Fibroblast of peridontal ligament (primary cell): ENCODE data around the gene TRIM38.
"Not testable (repeated sequence)": the region's sequence is repeated elsewhere in the genome, so short reads cannot be mapped to it uniquely, and the experiment has no call there.

ENCODE experiments used
- DNase-seq: peaks from one replicate; pipeline ENCODE4 v3.0.0-alpha.2; 2010; ENCODE audit errors: extremely low read depth

The TRIM38 gene, protein sequence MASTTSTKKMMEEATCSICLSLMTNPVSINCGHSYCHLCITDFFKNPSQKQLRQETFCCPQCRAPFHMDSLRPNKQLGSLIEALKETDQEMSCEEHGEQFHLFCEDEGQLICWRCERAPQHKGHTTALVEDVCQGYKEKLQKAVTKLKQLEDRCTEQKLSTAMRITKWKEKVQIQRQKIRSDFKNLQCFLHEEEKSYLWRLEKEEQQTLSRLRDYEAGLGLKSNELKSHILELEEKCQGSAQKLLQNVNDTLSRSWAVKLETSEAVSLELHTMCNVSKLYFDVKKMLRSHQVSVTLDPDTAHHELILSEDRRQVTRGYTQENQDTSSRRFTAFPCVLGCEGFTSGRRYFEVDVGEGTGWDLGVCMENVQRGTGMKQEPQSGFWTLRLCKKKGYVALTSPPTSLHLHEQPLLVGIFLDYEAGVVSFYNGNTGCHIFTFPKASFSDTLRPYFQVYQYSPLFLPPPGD

DNA sequence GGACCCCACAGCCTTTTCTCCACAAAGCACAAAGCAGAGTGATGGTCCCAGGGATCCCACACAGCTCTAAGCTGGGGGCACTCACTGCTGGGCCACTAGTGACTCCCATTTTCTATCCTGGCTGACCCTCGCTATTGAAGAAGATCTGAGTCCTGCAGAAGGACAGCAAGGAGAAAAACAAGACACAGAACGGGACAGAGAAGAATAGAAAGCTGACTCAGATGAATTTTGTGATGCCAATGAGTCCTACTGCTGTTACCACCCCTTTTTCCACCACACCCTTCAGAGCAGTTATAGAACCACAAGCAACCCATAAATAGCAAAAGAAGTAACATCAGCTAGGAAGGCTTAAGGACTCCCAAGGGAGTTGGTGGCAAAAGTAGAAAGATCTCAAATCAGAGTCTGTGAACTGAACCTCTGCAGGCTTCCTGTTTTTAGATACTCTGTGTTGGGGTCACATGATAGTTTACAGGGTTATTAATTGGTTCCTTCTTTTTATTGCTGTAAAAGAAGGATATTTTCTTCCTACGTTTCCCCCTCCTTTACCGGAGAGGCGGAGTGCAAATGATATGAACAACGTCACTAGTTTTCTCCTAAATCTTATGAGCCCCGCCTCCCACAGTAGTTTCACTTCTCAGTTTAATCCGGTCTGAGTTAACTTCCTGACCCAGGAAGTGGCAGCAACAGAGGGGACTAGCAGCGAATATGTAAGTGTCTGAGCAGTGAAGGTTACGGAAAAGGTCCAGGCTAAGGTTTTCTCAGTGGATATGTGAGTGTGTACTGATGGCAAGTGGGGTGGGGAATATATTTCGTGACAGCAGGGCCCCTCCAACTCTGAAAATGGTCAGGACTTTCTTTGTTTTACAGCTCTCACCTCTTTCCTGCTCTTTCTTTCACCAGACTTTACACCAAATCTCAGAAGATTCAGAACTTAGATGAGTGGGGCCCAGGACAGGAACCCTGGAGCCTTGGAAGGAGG, at the start of gene TRIM38:
Gene TRIM38, plus strand, starts transcription at position 654 of the 979 bp plus-strand sequence. CDS start 3,721 bp downstream, outside the sequence.
- DNase-seq, result peak; percentile 95

DNA sequence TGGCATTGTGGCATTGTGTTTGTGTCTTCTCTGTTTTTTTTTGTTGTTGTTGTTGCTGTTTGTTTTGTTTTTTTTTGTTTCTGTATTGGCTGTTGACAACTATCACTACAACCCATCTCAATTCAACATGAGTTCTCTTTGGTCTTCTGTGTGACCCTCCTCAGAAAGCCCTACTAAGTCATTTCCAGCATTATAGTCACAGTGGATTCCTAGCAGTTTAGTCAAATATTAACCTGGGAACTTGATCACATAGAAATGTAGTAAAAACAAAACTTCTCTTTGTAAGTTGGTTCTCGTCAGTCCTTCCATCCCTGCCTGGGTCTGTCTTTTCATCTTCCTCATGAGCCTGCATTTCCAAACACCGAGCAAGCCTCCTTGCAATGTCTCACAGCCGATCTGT, 48.9 kb upstream of the TRIM38 start:
- DNase-seq, result no peak

DNA sequence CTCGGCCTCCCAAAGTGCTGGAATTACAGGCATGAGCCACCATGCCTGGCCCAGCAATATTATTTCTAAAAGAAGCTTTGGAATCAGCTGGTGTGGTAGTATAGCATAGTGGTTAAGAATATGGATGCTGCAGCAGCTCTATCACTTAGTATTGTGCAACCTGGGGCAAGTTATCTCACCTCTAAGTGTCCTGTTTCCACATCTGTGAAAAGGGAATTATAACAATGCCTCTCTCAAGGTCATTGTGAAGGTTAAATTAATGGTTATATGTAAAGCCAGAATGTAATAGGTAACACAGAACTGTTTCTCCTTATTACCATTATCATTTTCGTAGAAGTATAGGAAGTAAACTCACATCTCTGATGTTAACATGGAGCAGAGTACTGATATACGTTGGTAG, 46.3 kb upstream of the TRIM38 start:
- DNase-seq, result no peak

DNA sequence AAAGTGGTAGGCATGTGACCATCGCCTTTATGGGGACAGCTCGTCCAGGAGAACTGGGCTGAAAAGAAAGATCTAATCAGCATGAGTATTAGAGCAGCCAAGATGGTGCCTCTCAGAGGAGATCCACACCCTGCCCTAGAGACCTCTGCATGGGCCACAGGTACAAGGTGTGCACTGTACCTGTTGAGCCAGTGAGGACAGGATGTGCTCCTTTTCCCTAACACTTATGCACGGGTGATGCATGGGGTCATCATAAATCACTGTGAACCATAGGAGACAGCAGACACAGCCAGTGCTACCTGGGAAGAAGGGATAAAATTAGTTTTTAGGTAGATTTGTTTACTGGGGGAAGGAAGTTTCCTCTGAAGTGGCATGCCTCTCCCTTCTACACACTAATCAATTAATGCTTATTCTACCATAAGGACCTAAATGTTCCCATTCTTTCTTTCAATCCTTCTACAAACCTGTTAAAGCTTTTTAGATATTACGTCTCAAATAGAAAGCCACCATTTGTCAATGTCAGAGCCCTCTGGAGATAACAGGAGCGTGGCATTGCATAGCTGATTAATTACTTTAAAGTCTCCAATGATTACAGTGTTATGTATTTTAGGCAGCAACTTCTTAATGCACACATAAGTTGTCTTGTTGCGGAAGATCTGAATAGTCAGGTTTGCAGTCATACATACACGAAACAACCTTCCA, 45.7 kb upstream of the TRIM38 start:
- DNase-seq, result no peak

DNA sequence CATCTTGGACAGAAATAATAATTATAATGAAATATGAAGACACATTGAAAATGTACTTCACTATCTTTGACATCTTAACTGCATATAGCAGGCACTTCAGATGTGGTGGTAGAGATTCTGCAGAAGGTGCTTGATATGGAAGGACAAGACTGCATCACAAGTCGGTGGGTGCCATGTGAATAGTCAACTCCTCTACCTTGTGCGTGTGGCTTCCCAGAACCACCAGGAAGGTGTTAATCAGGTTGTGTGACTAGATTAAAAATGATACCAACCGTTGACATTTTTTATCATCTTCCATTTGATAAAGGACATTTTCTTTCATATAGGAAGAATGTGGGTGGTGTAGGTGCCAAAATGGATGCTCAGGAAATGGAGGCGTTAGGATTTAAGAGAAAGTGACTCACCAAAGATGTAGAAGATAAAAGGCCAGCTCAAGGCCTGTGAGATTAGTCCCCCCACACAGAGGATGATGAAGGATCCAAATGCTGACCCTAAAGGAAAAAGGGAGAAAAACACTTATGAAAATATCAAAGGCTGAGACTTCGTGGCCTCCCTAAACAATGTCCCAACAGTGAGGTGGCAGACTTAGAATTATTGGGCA, 44.4 kb upstream of the TRIM38 start:
- no peak for DNase-seq

DNA sequence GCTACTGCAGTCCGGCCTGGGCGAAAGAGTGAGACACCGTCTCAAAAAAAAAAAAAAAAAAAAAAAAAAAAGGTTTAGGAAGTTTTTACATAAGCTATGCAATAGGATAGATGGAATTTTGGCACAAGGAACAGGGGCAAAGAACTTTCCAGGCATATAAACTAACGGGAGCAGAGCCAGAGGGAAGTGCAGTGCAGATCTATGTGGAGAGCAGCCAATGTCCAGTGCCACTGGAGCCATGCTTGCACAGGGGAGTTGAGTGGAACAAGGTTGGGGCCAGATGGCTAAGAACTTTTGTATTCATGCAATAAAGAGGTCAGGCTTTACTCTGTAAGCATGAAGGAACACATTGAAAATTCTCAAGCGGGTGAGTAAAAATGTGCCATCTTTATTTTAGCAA, 42.9 kb upstream of the TRIM38 start:
- DNase-seq, result no peak

DNA sequence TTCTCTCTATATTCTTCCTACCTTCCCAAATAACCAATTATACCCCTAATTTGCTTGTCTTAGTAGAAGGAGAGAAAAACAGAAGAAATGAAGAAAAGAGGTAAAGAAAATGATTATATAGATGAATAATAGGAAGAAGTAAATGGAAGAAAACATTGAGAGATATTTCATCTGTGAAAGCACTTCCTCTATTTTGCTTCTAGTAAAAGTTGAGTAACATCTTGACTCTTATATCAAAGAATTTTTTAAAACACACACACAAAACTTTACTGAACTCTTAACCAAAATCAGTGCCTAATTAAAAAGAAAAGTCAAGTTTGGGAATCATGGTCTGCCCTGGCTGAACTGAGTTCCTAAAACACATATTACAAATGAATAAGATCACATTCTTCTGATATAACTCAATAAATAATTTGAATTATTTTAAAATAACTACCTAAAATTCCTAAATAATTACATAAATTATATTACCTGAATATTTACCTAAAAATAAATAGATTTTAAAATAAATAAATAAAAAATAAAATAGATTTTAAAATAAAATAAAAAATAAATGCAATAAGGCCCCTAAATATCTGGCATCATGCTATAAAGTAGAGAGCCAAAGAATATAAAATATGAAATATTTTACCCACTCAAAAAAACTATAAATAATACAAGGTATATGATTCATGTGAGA, 40.9 kb upstream of the TRIM38 start:
- no peak for DNase-seq

DNA sequence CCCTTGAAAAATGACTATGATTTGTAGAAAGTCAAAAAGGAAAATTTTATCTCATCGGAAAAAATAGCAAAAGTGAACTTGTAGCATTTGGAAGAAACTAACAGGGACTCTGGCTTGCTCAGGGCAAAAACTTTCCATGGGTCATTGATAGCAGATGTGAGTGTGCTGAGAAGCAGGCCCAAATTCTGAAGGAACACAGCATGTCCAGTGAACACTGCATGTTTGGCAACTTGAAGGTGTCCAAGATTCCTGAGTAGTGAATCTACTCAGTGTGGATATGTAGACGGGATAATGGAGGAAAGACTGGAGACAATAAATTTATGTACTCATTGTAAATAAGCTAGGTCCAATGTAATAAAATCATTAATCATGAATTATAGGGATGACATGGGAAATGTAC, 40.3 kb upstream of the TRIM38 start:
- DNase-seq, result peak; percentile 22

DNA sequence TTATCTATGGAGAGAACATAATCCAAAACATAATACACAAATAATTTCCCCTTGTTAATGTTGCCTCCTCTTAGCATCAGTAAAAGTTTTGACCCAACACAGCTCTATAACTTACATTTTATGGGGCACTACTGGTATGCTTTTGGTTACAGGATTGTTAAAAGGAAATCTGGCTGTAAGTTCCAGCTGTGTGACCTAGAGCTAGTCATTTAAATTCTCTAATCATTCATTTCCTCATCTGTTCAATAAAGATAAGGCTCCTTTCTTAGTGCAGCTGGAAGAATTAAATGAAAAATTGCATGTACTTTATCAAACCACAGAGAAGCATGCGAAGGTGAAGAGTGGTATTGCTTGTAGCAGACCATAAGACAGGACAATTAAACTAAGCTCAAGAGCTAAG, 36.7 kb upstream of the TRIM38 start:
- no peak for DNase-seq

DNA sequence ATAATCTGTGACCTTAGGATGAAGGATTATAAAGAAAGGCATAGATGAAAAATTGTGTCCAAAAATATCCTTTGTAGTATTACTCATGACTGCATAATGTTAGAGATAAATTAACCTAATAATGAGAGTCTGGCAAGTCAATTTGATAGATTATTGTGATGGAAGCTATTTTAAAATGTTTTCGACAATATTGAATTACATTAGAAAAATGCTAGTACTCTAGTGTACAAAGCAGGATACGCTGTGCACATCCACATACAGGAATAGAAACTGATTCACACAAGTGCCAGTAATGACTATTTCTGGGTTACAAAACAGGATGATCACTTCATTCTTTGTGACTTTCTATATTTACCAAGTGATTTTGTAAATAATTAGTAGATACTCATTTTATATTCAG, 35.4 kb upstream of the TRIM38 start:
- DNase-seq, result no peak

DNA sequence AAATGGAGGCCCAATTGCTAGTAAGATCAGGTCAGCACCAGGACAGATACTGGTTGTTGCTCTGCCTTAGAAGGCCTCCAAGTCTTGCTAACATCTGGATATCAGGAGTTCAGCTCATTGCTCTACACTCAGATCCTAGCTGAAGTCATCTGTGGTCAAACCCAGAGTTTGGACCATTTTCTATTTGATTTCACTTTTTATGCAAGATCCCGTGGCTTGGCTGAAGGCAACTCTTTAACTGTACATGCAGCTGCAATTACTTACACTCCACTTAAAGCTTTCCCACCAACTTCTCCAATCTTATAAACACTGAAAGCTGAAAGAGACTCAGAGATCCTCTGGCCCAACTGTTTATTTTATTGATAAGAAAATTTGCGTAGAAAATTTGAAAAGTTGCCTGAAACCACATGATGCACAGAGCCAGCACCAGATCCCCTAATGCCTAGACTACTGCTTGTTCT, 34.8 kb upstream of the TRIM38 start:
- peak; percentile 71 for DNase-seq

DNA sequence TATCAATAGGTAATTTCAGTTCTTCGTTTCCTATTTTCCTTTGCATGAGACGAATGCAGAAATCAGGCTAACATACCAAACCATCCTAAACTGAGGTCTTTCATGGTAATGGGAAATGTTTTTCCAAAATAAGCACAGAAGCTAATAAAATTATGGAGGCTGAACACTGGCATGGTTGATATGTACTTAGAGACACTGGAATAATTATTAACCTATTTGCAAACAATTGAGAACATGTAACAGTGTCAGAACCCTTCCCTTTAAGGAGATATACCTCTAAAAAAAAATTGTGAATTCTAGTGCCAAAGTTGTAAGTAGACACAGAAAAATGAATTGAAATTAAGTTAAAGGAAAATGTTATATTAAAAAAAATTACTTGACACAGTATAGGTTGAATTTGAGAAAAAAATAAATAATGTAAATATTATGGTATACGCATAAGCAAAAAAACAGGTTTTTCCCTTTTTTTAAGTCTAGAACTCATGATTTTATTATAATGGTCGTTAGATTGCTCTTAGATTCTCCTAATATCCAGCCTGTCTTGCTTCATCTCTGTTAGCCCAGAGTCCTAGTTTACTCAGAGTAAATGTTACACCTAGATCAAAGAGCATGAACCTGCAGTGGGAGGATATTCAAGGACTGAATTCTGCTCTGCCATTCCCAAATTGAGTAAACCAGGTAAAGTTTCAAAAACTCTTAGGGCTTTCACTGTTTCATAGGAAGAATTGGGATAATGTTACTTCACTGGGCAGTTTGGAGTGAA, 33.9 kb upstream of the TRIM38 start:
- no peak for DNase-seq

DNA sequence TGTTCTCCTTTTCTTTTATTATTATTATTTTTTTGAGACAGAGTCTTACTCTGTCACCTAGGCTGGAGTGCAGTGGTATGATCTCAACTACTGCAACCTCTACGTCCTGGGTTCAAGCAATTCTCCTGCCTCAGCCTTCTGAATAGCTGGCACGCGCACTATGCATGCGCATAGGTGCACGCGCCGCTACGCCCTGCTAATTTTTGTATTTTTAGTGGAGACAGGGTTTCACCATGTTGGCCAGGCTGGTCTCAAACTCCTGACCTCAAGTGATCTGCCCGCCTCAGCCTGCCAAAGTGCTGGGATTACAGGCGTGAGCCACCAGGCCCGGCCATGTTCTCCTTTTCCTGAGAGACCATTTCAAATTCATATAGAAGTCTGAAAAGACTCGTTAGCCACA, 32.8 kb upstream of the TRIM38 start:
- DNase-seq, result not testable (repeated sequence)

DNA sequence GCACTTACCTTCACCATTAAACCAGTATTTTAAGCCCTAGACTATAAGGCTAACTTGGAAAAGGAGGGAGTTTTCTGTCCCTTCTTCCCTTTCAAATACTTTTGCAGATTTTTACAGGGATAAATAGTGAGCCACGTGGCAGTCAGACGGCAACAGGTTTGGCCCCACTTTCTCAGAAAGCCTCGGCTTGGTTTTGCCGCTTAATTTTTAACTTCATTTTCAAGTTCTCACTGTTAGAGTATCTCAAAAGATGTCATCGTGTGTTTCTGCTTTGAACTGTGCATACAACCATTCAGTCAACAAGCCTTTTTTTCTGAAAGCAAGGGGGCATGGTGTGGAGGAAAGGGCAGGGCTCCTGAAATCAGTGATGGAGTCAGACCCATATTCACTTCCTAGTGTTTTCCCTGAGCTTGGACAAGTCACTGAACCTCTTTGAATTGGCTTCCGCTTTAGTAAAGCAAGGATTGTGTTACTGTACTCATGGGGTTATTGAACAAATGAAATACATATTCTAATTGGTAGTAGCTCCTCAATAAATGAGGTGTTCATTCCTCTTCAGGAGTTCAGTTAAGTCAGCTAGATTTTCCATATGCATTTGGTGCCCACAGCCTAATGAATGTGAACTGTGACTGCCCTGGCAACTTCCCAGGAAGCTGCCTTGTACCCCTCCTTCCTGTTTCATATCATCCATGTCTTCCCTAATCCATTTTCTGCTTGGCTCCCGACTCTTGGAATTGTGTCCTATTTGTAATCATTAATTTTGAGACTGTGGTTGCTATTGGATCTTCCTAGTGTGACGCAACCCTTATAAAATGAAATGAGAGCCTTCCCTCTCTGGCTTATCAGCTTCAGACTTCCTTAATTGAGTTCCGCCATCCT, 31.8 kb upstream of the TRIM38 start, which contains the start of gene SLC17A2:
Gene SLC17A2, minus strand, starts transcription at position 160 of the 879 bp plus-strand sequence. CDS start 4,895 bp downstream, outside the sequence.
- no peak for DNase-seq

DNA sequence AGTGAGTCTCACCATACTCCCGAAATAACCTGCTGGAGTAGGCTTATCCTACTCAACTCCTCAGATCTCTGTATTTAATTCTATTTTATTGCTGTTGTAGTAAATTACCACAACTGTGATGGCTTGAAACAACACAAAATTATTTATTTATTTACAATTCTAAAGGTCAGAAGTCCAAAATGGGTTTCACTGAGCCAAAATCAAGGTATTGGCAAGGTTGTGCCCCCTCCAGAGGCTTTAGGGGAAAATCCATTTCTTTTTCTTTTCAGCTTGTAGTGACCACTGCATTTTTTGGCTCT, 31.2 kb upstream of the TRIM38 start:
- no peak for DNase-seq

DNA sequence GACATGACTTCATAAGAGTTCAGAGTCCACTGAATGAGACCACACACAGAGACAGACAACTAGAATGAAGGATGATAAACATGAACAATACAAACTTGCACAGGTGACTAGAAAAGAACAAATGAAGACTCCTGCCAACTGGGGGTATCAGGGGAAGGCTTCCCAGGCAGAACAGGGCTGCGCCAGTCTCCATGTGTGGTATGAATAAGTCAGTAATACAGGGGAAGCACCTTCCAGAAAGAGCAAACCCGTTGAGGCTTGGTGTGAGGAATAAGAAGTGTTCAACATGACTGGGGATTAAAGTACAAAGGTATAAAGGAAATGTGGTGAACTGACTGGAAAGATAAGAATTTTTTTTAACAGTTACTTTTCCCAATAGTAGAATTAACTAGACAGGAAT, 28.4 kb upstream of the TRIM38 start:
- no peak for DNase-seq

DNA sequence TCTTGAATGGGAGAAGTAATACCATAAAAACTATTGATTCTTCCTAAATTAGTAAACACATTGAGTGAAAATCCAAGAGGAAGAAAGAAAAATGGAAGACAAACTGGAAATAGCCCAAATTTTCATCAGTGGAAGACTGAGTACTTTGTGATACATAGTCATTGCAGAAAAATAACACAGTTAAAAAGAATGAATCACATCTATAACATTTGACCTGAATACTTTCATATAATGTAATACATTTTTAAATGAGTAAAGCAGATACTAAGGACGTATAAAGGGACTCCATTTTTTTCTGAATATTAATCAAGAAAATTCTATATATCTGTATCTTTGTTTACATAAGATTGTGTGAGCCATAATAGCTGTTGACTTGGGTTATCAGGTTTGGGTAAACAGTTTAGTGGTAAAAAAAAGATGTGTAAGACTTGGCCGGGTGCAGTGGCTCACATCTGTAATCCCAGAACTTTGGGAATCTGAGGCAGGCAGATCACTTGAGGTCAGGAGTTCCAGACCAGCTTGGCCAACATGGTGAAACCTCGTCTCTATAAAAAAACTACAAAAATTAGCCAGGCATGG, 27.8 kb upstream of the TRIM38 start:
- no peak for DNase-seq

DNA sequence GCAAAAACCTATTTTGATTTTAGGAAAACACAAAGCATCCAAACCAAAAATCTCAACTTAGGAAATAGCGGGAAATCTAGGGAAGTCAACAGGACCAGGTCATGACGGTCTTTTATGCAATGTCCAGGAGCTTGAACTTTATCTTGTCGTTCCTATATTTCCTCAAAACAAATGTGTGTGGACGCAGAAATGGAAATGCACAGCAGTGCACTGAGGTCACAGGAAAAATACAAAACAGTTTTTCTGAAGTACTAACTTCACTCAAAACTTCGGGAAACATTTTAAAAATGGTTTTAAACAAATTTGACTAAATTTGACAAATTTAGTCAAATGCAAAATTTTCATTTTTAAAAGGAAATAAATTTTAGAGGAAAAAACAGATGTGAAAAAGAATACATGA, 26.6 kb upstream of the TRIM38 start:
- no peak for DNase-seq

DNA sequence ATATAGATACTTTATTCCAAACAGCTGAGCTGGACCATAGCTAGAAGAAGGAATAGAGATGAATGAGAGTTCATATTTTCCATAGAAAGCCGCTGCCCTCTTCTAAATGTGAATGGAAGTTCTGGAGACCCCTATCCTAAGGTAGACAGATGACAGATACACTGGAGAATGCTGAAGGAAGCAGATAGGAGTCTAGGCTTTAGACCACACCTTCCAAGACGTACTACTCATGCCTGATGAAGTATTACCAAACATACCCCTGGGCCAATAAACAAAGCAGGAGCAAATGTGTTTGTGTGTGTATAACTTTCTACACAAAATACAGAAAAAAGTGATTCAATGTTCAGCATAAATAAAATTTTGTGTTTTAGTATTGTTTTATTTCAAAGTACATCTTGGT, 23.0 kb upstream of the TRIM38 start:
- DNase-seq, result no peak
